GM21717 (cell line): Measurements from ENCODE around the gene IFNAR1.

Source experiments
- ATAC-seq: cut with Tn5 transposase; IDR thresholded peaks from one replicate; pipeline ENCODE4 v1.9.1; 2021; ENCODE audit warnings: mild to moderate bottlenecking, moderate library complexity; ENCODE audit not compliant: unreplicated experiment

IFNAR1 gene

GRCh38 chr21:33324291-33325221 lies at the start of gene IFNAR1:
Gene IFNAR1 (plus strand): TSS chr21:33324970. CDS start chr21:33325056, 86 bp downstream.
- ATAC-seq: peak; percentile 64

GRCh38 chr21:33278721-33279120 lies 46.0 kb upstream of the IFNAR1 start:
- no peak for ATAC-seq

GRCh38 chr21:33279330-33279820 lies 45.4 kb upstream of the IFNAR1 start:
- ATAC-seq: no peak

- ATAC-seq: no peak
These were observed 43.6 kb upstream of the IFNAR1 start for GRCh38 chr21:33281096-33281652.

- ATAC-seq: no peak
These were observed 41.6 kb upstream of the IFNAR1 start for GRCh38 chr21:33283203-33283602.

GRCh38 chr21:33286076-33286475 lies 38.7 kb upstream of the IFNAR1 start:
- ATAC-seq: no peak

- ATAC-seq: no peak
These were observed 37.9 kb upstream of the IFNAR1 start for GRCh38 chr21:33286600-33287456.

GRCh38 chr21:33289199-33289819 lies 35.5 kb upstream of the IFNAR1 start:
- no peak for ATAC-seq

- no peak for ATAC-seq
These were observed 34.3 kb upstream of the IFNAR1 start for GRCh38 chr21:33290441-33290840.

GRCh38 chr21:33291686-33292085 lies 33.1 kb upstream of the IFNAR1 start:
- ATAC-seq: no peak

- ATAC-seq: no peak
These were observed 32.0 kb upstream of the IFNAR1 start for GRCh38 chr21:33292724-33293123.

GRCh38 chr21:33293136-33293535 lies 31.6 kb upstream of the IFNAR1 start:
- ATAC-seq: no peak

GRCh38 chr21:33293811-33294216 lies 31.0 kb upstream of the IFNAR1 start:
- no peak for ATAC-seq

GRCh38 chr21:33296156-33296555 lies 28.6 kb upstream of the IFNAR1 start:
- no peak for ATAC-seq

- peak; percentile 75 for ATAC-seq
These were observed 25.5 kb upstream of the IFNAR1 start for GRCh38 chr21:33299181-33299752.

- ATAC-seq: no peak
These were observed 23.8 kb upstream of the IFNAR1 start for GRCh38 chr21:33300701-33301631.

- no peak for ATAC-seq
These were observed 23.2 kb upstream of the IFNAR1 start for GRCh38 chr21:33301632-33302002.

GRCh38 chr21:33302055-33302454 lies 22.7 kb upstream of the IFNAR1 start:
- ATAC-seq: no peak

GRCh38 chr21:33302796-33303195 lies 22.0 kb upstream of the IFNAR1 start:
- ATAC-seq: no peak
